GM19468 (cell line): ENCODE measurements around the gene ARHGAP6.

Experiments
- ATAC-seq: cut with Tn5 transposase; IDR thresholded peaks from one replicate; pipeline ENCODE4 v1.9.1; 2021; ENCODE audit warnings: mild to moderate bottlenecking, moderate library complexity, moderate number of reproducible peaks; ENCODE audit not compliant: unreplicated experiment; ENCODE audit errors: extremely low read depth

ARHGAP6 gene, protein sequence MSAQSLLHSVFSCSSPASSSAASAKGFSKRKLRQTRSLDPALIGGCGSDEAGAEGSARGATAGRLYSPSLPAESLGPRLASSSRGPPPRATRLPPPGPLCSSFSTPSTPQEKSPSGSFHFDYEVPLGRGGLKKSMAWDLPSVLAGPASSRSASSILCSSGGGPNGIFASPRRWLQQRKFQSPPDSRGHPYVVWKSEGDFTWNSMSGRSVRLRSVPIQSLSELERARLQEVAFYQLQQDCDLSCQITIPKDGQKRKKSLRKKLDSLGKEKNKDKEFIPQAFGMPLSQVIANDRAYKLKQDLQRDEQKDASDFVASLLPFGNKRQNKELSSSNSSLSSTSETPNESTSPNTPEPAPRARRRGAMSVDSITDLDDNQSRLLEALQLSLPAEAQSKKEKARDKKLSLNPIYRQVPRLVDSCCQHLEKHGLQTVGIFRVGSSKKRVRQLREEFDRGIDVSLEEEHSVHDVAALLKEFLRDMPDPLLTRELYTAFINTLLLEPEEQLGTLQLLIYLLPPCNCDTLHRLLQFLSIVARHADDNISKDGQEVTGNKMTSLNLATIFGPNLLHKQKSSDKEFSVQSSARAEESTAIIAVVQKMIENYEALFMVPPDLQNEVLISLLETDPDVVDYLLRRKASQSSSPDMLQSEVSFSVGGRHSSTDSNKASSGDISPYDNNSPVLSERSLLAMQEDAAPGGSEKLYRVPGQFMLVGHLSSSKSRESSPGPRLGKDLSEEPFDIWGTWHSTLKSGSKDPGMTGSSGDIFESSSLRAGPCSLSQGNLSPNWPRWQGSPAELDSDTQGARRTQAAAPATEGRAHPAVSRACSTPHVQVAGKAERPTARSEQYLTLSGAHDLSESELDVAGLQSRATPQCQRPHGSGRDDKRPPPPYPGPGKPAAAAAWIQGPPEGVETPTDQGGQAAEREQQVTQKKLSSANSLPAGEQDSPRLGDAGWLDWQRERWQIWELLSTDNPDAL (N-terminal part only)

GRCh38 chrX:11665168-11666111 is at the start of gene ARHGAP6:
ARHGAP6 (minus strand) TSS chrX:11665920; CDS start chrX:11664828, 1,092 bp downstream.
- ATAC-seq = no peak

DNA sequence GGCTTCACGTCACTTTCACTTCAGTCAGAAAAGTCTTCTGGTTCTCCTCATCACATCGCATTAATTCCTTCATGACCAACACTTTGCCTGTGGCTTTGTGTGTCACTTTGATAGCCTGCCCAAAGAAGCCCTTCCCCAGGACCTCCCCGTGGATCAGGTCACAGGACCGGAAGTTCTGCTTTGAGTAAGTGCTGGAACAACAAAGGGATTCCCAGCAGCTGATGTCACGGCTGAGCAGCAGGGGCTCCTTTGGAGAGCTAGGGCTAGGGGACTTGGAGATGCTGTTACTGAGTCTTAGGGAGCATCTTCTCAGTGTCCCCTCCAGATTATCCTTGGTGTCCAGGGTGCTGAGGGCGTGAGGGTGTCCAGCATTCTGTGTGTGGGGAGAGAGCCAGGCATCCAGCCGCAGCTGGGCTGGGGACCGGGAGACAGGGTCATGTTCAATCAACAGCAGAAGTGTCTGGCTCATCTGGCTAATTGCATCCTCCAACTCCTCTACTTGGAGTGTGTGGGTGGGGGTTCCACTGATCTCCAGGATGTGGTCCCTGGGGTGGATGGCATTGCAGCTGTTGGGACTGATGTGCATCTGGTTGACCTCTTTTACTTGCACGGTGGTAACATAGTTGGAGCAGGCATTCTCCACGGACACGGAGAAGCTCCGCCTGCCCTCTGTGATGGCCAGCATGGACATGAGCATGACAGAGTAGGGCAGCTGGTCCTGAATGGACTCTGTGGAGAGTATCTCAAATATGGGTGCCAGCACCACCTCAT is 39.2 kb upstream of the ARHGAP6 start:
- no peak for ATAC-seq

DNA sequence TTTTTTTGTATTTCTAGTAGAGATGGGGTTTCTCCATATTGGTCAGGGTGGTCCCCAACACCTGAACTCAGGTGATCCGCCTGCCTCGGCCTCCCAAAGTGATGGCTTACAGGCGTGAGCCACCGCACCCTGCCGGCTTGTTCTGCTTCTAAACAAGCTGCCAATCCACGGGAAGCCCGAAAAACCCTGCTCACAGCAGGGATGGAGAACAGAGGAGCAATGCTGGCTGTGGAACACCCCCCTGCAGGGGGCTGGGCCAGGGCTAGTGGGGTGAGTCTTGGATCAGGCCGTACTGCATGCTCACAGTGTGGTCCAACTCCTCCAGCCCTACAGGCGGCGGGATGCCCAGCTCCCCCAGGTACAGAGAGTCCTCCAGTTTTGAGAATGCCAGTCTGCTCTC is 38.1 kb upstream of the ARHGAP6 start:
- no peak for ATAC-seq

DNA sequence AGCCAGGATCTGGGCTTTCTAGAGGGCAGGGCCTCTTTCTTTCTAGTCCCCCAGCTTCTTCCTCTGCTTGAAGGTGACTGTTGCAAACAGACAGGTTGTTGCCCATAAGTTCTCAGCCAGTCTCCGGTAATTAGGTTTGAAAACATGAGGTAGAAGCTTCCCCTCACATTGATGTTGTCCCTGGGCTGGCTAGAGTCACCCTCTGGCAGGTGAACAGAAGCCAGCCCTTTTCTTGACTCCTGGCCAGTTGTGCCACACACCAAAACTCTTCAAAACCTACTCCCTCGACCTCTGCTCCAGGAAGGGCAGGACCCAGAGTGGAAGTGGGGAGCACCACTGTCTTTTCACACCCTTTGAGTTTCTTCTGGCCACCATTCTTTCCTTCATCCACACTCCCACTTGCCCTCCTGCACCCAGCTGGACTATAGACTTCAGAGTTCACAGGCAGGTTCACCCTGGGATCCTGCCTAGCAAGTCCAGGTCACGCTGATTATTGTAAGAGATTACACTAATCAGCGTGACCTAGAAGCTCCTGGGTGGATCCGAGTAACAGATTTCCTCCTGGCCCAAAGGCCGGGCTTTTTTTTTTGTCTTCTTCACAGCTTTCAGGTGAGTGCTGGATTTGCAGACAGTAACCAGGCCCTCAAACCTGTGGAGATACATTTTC is 37.4 kb upstream of the ARHGAP6 start:
- ATAC-seq = no peak

DNA sequence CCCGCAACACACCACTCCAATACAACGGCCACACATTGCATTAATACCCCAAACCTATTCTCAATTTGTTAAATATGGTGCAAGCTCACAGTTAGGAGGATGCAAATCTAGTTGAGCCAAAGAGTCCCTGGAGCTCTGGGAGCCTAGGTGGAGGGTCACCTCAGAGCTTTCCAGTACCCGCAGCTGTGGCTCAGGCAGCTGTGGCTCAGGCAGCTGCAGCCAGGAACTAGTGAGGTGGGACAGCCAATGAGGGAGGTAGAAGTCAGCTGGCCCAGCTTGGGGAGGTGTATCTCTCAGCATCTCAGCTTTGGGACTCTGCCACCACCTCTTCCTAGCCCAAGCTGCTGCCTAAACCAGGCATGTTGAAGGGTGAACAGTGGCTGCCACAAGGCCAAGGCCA is 36.7 kb upstream of the ARHGAP6 start:
- ATAC-seq = no peak

GRCh38 chrX:11698702-11699101 is 33.0 kb upstream of the ARHGAP6 start:
- ATAC-seq = no peak

GRCh38 chrX:11688201-11688600 is 22.5 kb upstream of the ARHGAP6 start:
- no peak for ATAC-seq

DNA sequence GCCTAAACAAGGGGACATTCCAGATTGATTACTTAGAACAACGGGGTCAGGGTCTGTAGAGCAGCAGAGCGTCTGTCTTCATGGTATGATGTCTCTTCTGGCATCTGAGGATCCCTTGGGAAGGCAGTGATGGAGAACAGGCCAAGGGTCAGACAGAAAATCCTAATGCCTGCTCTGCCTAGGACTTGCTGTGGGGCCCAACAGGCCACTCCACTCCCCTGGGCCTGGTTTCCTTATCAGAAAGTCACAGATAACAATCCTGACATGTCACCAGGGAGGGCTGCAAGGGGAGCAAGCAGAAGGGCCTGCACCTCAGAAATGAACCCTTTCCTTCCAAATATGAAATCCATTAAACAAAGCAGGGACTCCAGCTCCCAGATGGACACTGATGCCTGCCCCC is 21.4 kb upstream of the ARHGAP6 start:
- ATAC-seq = no peak

DNA sequence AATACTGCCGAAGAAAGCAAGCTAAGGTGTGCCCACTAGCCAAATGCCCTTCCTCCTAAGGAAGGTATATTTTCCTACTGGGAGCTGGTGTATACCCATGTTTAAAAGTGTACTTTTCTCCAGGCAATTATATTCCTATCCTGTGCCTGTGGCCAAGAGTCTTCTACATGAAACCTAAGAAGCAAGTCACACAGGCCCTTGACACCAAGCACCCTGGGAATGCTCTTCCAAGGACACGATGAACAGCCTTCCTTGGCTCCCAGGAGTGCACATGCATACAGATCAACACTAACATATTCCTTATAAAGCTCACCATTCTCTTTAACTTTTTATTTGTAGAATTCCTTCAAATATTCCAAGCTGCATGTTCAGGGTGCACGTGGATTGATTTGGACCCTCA is 17.3 kb upstream of the ARHGAP6 start:
- ATAC-seq = no peak

DNA sequence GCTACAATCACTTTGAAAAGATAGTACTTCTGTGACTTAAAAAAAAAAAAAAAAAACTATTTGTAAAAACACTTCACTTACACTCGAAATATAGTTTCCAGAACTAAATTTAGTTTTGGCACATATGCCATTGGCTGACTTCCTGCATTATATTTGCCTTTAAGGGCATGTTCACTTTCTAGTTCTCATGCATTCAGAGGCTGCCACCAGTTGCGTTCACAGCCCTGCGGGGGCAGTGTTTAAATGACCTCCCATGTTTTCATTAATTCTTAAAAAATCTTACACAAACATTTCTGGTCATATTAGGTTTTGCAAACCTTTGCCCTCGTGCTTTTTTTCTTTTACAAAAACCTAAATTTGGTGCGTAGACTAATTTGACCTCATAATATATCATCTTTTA is 12.4 kb upstream of the ARHGAP6 start:
- no peak for ATAC-seq

DNA sequence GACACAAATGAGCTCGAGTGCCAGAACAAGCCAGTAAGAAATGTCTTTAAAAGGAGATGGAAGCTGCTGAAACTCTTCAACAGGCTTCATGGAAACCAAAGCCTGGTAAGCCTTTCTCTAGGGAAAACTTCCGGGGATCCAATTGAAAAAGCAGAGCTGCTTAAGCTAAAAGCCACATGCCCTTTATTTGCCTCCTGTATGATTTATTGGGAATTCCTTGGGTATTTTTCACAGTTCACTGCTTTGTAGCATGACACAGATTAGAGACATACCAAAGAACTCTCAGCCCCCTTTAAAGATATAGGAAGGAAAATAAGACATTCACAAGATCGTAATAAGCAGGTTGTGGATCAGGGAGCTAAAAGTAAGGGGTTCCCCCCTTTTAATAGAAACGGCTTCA is 6.5 kb upstream of the ARHGAP6 start:
- ATAC-seq = no peak

DNA sequence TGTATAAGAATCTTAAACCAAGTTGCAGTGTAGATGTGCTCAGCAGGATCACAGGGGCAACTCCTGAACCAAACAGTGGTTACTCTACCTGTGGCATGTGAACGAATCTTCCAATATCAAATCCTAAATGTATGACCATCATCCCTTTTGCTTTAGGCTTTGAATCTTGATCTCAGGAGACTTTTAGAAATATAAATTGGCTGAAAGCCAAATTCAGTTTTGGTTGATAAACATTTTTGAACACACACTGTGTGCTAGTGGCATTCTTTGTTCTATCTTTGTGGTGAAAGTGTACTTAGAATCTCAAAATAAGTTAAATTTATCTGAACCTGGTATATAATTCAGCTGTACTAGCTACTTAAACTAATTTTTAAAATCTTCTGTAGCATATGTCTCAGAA is 4.6 kb upstream of the ARHGAP6 start:
- ATAC-seq = no peak

DNA sequence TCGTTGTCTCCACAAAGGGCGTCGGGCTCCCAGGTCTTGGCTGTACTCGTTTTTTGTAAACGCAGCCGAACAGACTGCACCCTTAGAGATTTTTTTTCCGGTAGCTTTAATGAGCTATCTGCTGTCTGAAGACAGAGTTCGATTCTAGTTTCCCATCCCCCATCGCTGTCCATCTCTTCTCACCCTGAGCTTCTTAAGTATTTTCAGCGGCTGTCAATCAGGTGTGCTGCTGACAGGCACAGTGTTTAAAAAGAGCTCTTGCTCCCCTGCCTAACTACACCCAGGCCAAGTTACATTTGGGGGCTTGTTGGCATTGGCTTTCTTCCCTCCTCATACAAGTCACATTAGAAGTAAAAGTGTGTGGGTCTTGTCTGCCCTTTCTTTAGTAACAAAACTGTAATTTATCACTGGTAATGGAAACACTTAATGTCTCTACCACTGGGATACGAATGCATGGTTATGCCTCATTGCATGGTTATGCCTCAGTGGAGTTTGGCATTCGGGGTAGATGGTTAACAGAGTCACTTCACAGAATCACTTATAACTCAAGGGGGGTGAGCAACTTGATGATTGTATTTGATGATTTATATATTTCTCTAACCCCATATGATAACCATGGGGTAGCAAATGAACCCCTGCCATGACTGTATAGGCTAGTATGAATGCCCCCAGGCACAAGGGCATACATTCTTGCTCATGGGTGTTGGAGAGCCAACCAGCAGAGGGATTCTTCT is 1.4 kb upstream of the ARHGAP6 start:
- no peak for ATAC-seq

DNA sequence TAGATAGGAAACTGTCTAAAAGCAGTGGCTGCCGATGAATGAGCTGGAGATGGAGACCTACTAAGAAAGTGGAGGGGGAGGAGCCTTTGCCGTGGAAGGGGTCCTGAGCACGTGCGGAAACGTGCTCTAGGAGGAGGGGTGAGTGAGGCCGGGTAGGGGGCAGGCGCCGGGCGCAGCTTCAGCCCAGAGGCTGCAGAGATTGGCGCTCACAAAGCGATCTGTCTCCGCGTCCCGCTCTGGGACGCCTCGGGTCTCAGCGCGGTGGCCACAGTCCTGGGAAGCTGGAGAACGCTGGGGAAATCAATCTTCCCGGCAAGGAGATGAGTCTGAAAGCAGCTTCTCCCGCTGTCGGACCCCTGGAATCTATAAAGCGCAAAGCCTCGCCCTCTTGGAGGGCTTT is 444 bp upstream of the ARHGAP6 start:
- ATAC-seq = no peak

DNA sequence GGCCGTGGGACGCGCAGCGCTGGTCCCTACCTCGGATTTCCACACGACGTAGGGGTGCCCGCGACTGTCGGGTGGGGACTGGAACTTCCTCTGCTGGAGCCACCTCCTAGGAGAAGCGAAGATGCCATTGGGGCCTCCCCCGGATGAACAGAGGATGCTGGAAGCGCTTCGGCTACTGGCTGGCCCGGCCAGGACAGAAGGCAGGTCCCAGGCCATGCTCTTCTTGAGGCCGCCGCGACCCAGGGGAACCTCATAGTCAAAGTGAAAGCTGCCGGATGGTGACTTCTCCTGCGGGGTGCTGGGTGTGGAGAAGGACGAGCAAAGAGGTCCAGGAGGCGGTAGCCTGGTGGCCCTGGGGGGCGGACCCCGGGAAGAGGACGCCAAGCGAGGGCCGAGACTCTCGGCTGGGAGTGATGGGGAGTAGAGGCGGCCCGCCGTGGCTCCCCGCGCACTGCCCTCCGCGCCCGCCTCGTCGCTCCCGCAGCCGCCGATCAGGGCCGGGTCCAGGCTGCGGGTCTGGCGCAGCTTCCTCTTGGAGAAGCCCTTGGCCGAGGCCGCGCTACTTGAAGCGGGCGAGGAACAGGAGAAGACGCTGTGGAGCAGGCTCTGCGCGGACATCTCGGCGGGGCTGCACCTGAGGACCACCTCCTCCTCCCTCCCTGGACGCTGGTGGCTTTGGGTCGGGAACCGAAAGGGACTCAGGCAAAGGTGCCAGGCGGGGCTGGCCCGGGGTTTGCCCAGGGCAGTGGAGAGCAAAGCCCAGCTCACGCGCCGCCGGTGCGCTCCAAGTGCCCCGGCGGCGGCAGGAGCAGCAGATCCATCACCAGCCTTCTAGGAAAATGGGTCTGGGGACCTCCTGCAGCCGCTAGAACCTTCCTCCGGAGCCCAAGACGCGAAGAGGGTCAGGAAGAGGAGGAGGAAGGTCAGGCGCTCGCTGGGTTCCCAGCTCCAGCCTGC is 1.2 kb downstream of the ARHGAP6 start:
- no peak for ATAC-seq

DNA sequence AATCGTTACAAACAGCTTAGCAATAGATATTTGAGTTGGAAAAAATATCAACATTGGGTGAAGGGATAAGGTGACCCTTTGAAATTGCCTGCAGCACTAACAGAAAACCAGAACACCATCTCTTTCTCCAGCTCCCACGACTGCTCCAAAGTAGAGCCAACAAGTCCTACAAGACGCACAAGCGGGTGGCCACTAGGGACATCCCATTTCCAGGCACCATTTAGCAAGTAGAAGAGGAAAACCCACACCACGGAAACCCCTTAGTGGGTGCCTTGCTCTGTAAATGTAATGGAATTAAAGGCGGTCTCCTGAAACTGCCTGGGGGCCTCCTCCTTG is 1.9 kb downstream of the ARHGAP6 start:
- ATAC-seq = no peak

GRCh38 chrX:11655282-11656015 is 10.3 kb downstream of the ARHGAP6 start:
- no peak for ATAC-seq
